GM12891 (cell line): ENCODE results near the gene UBAC1.

Source experiments
- POLR2A ChIP-seq: IDR thresholded peaks from 2 replicates; pipeline ENCODE4 v1.6.1; 2011; ENCODE audit warnings: low read depth, low read length, control low read depth
- POLR2AphosphoS5 ChIP-seq: IDR thresholded peaks from 2 replicates; pipeline ENCODE4 v1.6.1; 2011; ENCODE audit warnings: low read depth, low read length, control low read depth
- POU2F2 ChIP-seq: IDR thresholded peaks from 2 replicates; pipeline ENCODE4 v1.6.1; 2011; ENCODE audit warnings: low read depth, mild to moderate bottlenecking, control low read depth, low read length, moderate library complexity
- SPI1 ChIP-seq: IDR thresholded peaks from 2 replicates; pipeline ENCODE4 v1.6.1; 2011; ENCODE audit warnings: low read depth, low read length, control low read depth
- TAF1 ChIP-seq: IDR thresholded peaks from 2 replicates; pipeline ENCODE4 v1.6.1; 2011; ENCODE audit warnings: low read depth, low read length, control low read depth

DNA sequence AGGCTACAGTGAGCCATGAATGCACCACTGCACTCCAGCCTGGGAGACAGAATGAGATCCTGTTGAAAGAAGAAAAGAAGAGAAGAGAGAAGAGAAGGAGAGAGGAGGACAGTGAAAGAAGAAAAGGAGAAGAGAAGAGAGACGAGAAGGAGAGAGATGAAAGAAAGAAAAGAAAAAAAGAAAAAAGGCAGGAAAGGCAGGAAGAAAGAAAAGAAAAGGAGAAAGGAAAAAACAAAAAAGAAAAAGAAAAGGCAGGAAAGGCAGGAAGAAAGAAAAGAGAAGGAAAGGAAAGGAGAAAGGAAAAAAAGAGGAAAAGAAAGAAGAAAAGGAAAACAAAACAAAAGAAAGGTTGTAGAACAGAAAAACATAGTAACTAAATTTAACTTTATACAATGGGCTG, 68.1 kb downstream of the UBAC1 start:
- TF ChIP-seq TAF1 (no peak), POLR2AphosphoS5 (no peak), POLR2A (no peak), POU2F2 (no peak), SPI1 (no peak)
